GM12878 (cell line): ENCODE measurements around the gene PPARA. TPM values are rescaled to one million over a fixed set of nuclear protein-coding genes. Genes with fewer than 3 reads are reported as not detected.

ENCODE experiments used
- ATAC-seq: fragments of 200-7000 bp; cut with Tn5 transposase; 3 replicates; pipeline ENCODE4 v1.9.1; 2020; ENCODE audit warnings: mild to moderate bottlenecking, moderate library complexity
- BruUV-seq: library from RNA; stranded (reverse); fragments of 400-500 nt; replicated peaks from 2 replicates; lab custom pipeline; 2021; lab: Mats Ljungman, UMichigan
- CTCF ChIA-PET: fragments of 300-600 bp; sonication (Branson Sonifier 250); formaldehyde crosslinking; extraction: SDS; loops from one replicate; lab custom pipeline; 2021; ENCODE audit warnings: inconsistent platforms; lab: Yijun Ruan, JAX
- POLR2A ChIA-PET: fragments of 350-600 bp; formaldehyde crosslinking; extraction: SDS; loops from one replicate; lab custom pipeline; 2021; ENCODE audit warnings: inconsistent platforms; lab: Charles Lee
- RAD21 ChIA-PET: fragments of 300-600 bp; sonication (Branson Sonifier 250); formaldehyde crosslinking; loops from one replicate; lab custom pipeline; 2023; ENCODE audit warnings: antibody characterized with exemption; ENCODE audit not compliant: unreplicated experiment; lab: Charles Lee
- SMC1A ChIA-PET: fragments of 300-600 bp; sonication (Branson Sonifier 250); formaldehyde crosslinking; loops from one replicate; lab custom pipeline; 2023; ENCODE audit not compliant: unreplicated experiment, uncharacterized antibody; lab: Charles Lee
- DNase-seq: peaks from one replicate; pipeline ENCODE4 v3.0.0-alpha.2; 2011; ENCODE audit warnings: low read depth, low spot score
- FAIRE-seq: peaks from 3 replicates; lab custom pipeline; 2011; peaks lifted over from hg19 to GRCh38; lab: Jason Lieb, UNC
- H2AFZ ChIP-seq: 2 replicates; pipeline ENCODE4 v1.6.0; 2011; ENCODE audit warnings: low read depth, low read length, control low read depth; ENCODE audit not compliant: control insufficient read depth
- H3K27ac ChIP-seq: 2 replicates; pipeline ENCODE4 v1.5.1; 2011; ENCODE audit warnings: control low read depth; ENCODE audit not compliant: control insufficient read depth, insufficient read depth
- H3K27me3 ChIP-seq, 2 experiments: replicated peaks in 1 of 2; 2 replicates each; pipeline versions ENCODE4 v1.6.0 to v1.6.1; 2011; ENCODE audit warnings: low read length in 1 of 2; ENCODE audit not compliant: control insufficient read depth in 2 of 2, insufficient read depth in 2 of 2
- H3K36me3 ChIP-seq, 2 experiments: 2 replicates each; pipeline ENCODE4 v1.5.1; 2011; ENCODE audit warnings: low read length in 1 of 2; ENCODE audit not compliant: control insufficient read depth in 2 of 2, insufficient read depth in 2 of 2
- H3K4me1 ChIP-seq: 2 replicates; pipeline ENCODE4 v1.6.1; 2011; ENCODE audit warnings: mild to moderate bottlenecking, low read length, moderate library complexity, mixed read lengths; ENCODE audit not compliant: control insufficient read depth, insufficient read depth
- H3K4me2 ChIP-seq: 2 replicates; pipeline ENCODE4 v1.6.0; 2011; ENCODE audit warnings: control low read depth; ENCODE audit not compliant: control insufficient read depth, insufficient read depth
- H3K4me3 ChIP-seq: fragments of 200-600 bp; sonication (generic); 2 replicates; pipeline ENCODE4 v1.5.1; 2016
- H3K79me2 ChIP-seq: 2 replicates; pipeline ENCODE4 v1.6.0; 2011; ENCODE audit warnings: low read length; ENCODE audit not compliant: control insufficient read depth, insufficient read depth
- H3K9ac ChIP-seq: 2 replicates; pipeline ENCODE4 v1.8.0; 2011; ENCODE audit warnings: low read length, control low read depth, mixed read lengths; ENCODE audit not compliant: control insufficient read depth, insufficient read depth
- H3K9me3 ChIP-seq: replicated peaks from 3 replicates; pipeline ENCODE4 v1.5.1; 2011; ENCODE audit warnings: mild to moderate bottlenecking, low read length; ENCODE audit not compliant: control insufficient read depth, insufficient read depth
- H4K20me1 ChIP-seq: 2 replicates; pipeline ENCODE4 v1.6.0; 2011; ENCODE audit not compliant: control insufficient read depth, insufficient read depth
- BCL3 ChIP-seq: IDR thresholded peaks from 2 replicates; pipeline ENCODE4 v1.6.1; 2011; ENCODE audit warnings: borderline replicate concordance, low read depth, mild to moderate bottlenecking, moderate library complexity, low read length; ENCODE audit not compliant: insufficient read depth, poor library complexity, severe bottlenecking
- CEBPB ChIP-seq, 2 experiments: fragments of 150-350 bp in 1 of 2; IDR thresholded peaks; 2 replicates each; pipeline ENCODE4 v1.6.1; 2012 to 2014; ENCODE audit warnings: low read depth in 2 of 2, low read length in 2 of 2, borderline replicate concordance in 1 of 2, inconsistent platforms in 1 of 2
- CHD1 ChIP-seq: IDR thresholded peaks from 2 replicates; pipeline ENCODE4 v1.6.1; 2012; ENCODE audit warnings: low read depth, low read length, improper control_type of control experiment
- CHD4 ChIP-seq: fragments of 200-600 bp; sonication (generic); IDR thresholded peaks from 2 replicates; pipeline ENCODE4 v1.6.1; 2016; ENCODE audit warnings: mild to moderate bottlenecking
- CREM ChIP-seq: IDR thresholded peaks from 2 replicates; pipeline ENCODE4 v1.6.1; 2014; ENCODE audit warnings: antibody characterized with exemption, low read depth
- ETV6 ChIP-seq, 2 experiments: fragments of 450-650 bp in 1 of 2; IDR thresholded peaks in 1 of 2; conservative IDR thresholded peaks in 1 of 2; 2 replicates each; pipeline ENCODE4 v1.6.1; 2014; ENCODE audit warnings: antibody characterized with exemption in 1 of 2, borderline replicate concordance in 1 of 2, low read depth in 1 of 2, mild to moderate bottlenecking in 1 of 2, moderate library complexity in 1 of 2
- GABPA ChIP-seq: IDR thresholded peaks from 2 replicates; pipeline ENCODE4 v1.6.1; 2014; ENCODE audit warnings: antibody characterized with exemption, low read depth, mild to moderate bottlenecking, inconsistent platforms
- IRF3 ChIP-seq: fragments of 450-650 bp; IDR thresholded peaks from 2 replicates; pipeline ENCODE4 v1.6.1; 2014; ENCODE audit warnings: mild to moderate bottlenecking
- IRF4 ChIP-seq: IDR thresholded peaks from 2 replicates; pipeline ENCODE4 v1.6.1; 2011; ENCODE audit warnings: low read depth, low read length
- KLF5 ChIP-seq: fragments of 450-650 bp; IDR thresholded peaks from 2 replicates; pipeline ENCODE4 v1.6.1; 2014; ENCODE audit warnings: mild to moderate bottlenecking; ENCODE audit not compliant: partially characterized antibody
- MYB ChIP-seq: fragments of 150-350 bp; IDR thresholded peaks from 2 replicates; pipeline ENCODE4 v1.6.1; 2014; ENCODE audit warnings: mild to moderate bottlenecking, low read depth, low read length, borderline replicate concordance
- NR2F1 ChIP-seq: fragments of 450-650 bp; conservative IDR thresholded peaks from 2 replicates; pipeline ENCODE4 v1.6.1; 2017; ENCODE audit warnings: mild to moderate bottlenecking
- PKNOX1 ChIP-seq: fragments of 450-650 bp; IDR thresholded peaks from 2 replicates; pipeline ENCODE4 v1.6.1; 2016; ENCODE audit warnings: mild to moderate bottlenecking
- WRNIP1 ChIP-seq: IDR thresholded peaks from 2 replicates; pipeline ENCODE4 v1.6.1; 2011; ENCODE audit warnings: low read depth, low read length, improper control_type of control experiment, borderline replicate concordance
- WGBS: methylation state at CpG from one replicate; pipeline ENCODE4 v1.1.6; 2016; ENCODE audit warnings: low lambda C conversion rate; ENCODE audit not compliant: insufficient replicate concordance, insufficient coverage; ENCODE audit errors: missing lambda C conversion rate; 5-methylcytosine and 5-hydroxymethylcytosine counted together
- in situ Hi-C: fragments of 300-500 bp; cut with MboI; formaldehyde crosslinking; loops from 9 replicates; pipeline ENCODE4 v1.14.3; 2018; ENCODE audit warnings: mixed read lengths
- intact Hi-C: fragments of 100-400 bp; cut with micrococcal nuclease; formaldehyde crosslinking; loops from one replicate; pipeline ENCODE4 v1.14.2; 2022; ENCODE audit not compliant: unreplicated experiment
- polyA plus RNA-seq, 11 experiments: library from polyadenylated mRNA; depleted of rRNA in 4 of 11; unstranded in 6 of 11; stranded (reverse) in 5 of 11; fragments of >200 nt; fragmentation: Nextera tagmentation in 4 of 11; fragmentation: Illumina TruSeq in 1 of 11; extraction: Ambion mirVana in 4 of 11; extraction: Trizol in 1 of 11; gene quantifications; 1 replicate in 1 of 11; 2 replicates in 10 of 11; pipeline versions ENCODE4 v1.2.1 to v1.2.3, GENCODE V29; 2011 to 2016; ENCODE audit warnings: inconsistent platforms in 2 of 11, missing spikeins in 2 of 11, low read depth in 1 of 11
- total RNA-seq, 4 experiments: library from RNA; depleted of rRNA in 3 of 4; stranded (reverse); fragments of >200 nt in 3 of 4; fragmentation: Illumina TruSeq in 1 of 4; extraction: Trizol in 1 of 4; gene quantifications; 2 replicates each; pipeline versions ENCODE4 v1.2.1 to v1.2.3, GENCODE V29; 2013 to 2021

PPARA gene
- total and polyA plus RNA-seq, 10 of the 15 experiments (the other 5 are each of a cell fraction or from before 2014, with no cell fraction given), result 0.72 to 10.4 (median 4.6) TPM

- no peak for FAIRE-seq
- no peak overlapping the region for H3K4me2 ChIP-seq
- ChIA-PET RAD21 (no interaction called here), CTCF (interaction anchor here (0.6 to 0.9 kb wide), 2 partner anchors 16 to 166 kb away, joined by 3 read pairs; no protein-coding TSS in a partner anchor), POLR2A (interaction anchor here (0.6 kb wide), 1 partner anchor 30 kb away, joined by 4 read pairs; no protein-coding TSS in a partner anchor), SMC1A (no interaction called here)
- H3K79me2 ChIP-seq, result no peaks in the 10 kb centered on the region
- H3K4me3 ChIP-seq, result no peak overlapping the region
- H4K20me1 ChIP-seq, result no peaks in the 10 kb centered on the region
- H3K9me3 ChIP-seq, result peaks cover 9% of the 10 kb centered on the region
- no peak for DNase-seq
- no peaks in the 10 kb centered on the region for H3K27me3 ChIP-seq
- no TSS peak for BruUV-seq
- H3K36me3 ChIP-seq, result peaks cover 0 to 6% of the 10 kb centered on the region in 2 experiments; a peak in 3 of 4 replicates
- no peak overlapping the region for H3K27ac ChIP-seq
- TF ChIP-seq IRF3, result no peak
- TF ChIP-seq GABPA, result no peak
- TF ChIP-seq WRNIP1, result no peak
- no peak for TF ChIP-seq ETV6 (conservative IDR thresholded peaks at IDR 0.05 in 1 of 2, IDR thresholded peaks at IDR 0.05 in 1 of 2; ENCODE audit: borderline replicate concordance in 1 of 2, low read depth in 1 of 2)
- no peak for TF ChIP-seq PKNOX1
- no peak for TF ChIP-seq IRF4
- no peak for TF ChIP-seq CHD4
- no peak for TF ChIP-seq CREM
- TF ChIP-seq BCL3, result no peak
- TF ChIP-seq MYB, result no peak
- no peak for TF ChIP-seq CEBPB (IDR thresholded peaks at IDR 0.05; ENCODE audit: borderline replicate concordance in 1 of 2, low read depth in 2 of 2, low read length in 2 of 2)
- TF ChIP-seq CHD1, result no peak
- no peak for TF ChIP-seq NR2F1
- no peak for TF ChIP-seq KLF5
- H3K9ac ChIP-seq, result no peak overlapping the region
- H2AFZ ChIP-seq, result no peak overlapping the region
- intact Hi-C loops, result no loop called here
- ATAC-seq, result no peak
- no peaks in the 10 kb centered on the region for H3K4me1 ChIP-seq
- 39% methylated on average over 5 of the region's 5 CpGs for WGBS
- in situ Hi-C loops, result no loop called here
Observed at GRCh38 chr22:46183733-46184132, 33.4 kb downstream of the PPARA start.
